ENCODE data around the gene ARL15.

Gene ARL15

GRCh38 chr5:54021431-54022164 is 288.8 kb downstream of the ARL15 start:
- Histone ChIP-seq H3K4me3 (ENCODE audit: low read depth, low read length) (no peak overlapping the region), H4K91ac (ENCODE audit: low read depth, low read length) (no peak overlapping the region), H3K27ac (ENCODE audit: low read depth, low read length) (no peak overlapping the region), H3K36me3 (ENCODE audit: control insufficient read depth in 1 of 2, insufficient read depth in 2 of 2, low read length in 2 of 2) (no peaks in the 10 kb centered on the region), H2BK120ac (ENCODE audit: insufficient read depth, low read length, poor library complexity) (no peak overlapping the region), H4K12ac (ENCODE audit: low read depth, low read length) (no peak overlapping the region), H3K4me1 (ENCODE audit: control insufficient read depth in 1 of 2, insufficient read depth in 2 of 2, low read length in 2 of 2) (no peaks in the 10 kb centered on the region), H3K14ac (ENCODE audit: low read length) (no peak overlapping the region), H3K9me3 (ENCODE audit: insufficient read depth, low read depth, low read length) (no peaks in the 10 kb centered on the region), H2BK5ac (ENCODE audit: low read depth, low read length, poor library complexity) (no peak overlapping the region), H3K4ac (ENCODE audit: low read depth, low read length) (no peak overlapping the region), H3K23ac (ENCODE audit: low read length) (no peak overlapping the region), H3K4me2 (ENCODE audit: low read length) (no peak overlapping the region), H3K27me3 (ENCODE audit: insufficient read depth, low read length) (no peaks in the 10 kb centered on the region), H3K79me2 (ENCODE audit: control insufficient read depth, insufficient read depth, low read length, poor library complexity) (no peaks in the 10 kb centered on the region), H3K79me1 (ENCODE audit: low read length) (no peaks in the 10 kb centered on the region), H2AK5ac (ENCODE audit: low read length) (no peak overlapping the region), H2BK12ac (ENCODE audit: low read length) (no peak overlapping the region), H2AFZ (ENCODE audit: insufficient read depth, low read length, poor library complexity) (no peak overlapping the region), H4K8ac (ENCODE audit: low read depth, low read length) (no peak overlapping the region), H3K18ac (ENCODE audit: low read length) (no peak overlapping the region), H3K9ac (ENCODE audit: low read length) (no peak overlapping the region)
- no CpG with 5 or more reads among the region's 5 CpGs for WGBS (ENCODE audit: extremely low coverage, insufficient coverage, insufficient read length)
- DNase-seq: no peak

DNA sequence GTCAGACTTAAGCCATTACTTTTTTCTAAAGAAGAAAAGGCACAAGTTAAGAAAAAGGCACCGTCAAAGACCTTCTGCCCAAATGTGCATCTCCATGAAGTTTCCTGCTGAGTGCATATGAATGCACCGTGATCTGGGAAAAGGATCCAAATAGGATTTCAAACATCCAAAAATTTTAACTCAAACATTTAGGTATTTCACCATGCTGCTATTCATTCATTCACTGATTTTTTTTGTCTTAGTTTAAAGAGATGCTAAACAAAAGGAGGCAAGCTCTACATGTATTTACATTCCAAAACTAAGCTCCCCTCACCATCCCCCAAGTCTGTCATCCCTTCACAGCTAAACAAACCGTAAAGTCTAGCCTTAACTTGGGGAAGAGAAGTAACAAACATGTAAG is 291.9 kb downstream of the ARL15 start:
- Histone ChIP-seq H3K14ac (ENCODE audit: low read length) (no peak overlapping the region), H2BK12ac (ENCODE audit: low read length) (no peak overlapping the region), H3K9ac (ENCODE audit: low read length) (no peak overlapping the region), H3K4me1 (ENCODE audit: control insufficient read depth in 1 of 2, insufficient read depth in 2 of 2, low read length in 2 of 2) (no peaks in the 10 kb centered on the region), H3K36me3 (ENCODE audit: control insufficient read depth in 1 of 2, insufficient read depth in 2 of 2, low read length in 2 of 2) (no peaks in the 10 kb centered on the region), H3K9me3 (ENCODE audit: insufficient read depth, low read depth, low read length) (no peaks in the 10 kb centered on the region), H3K18ac (ENCODE audit: low read length) (no peak overlapping the region), H3K4me3 (ENCODE audit: low read depth, low read length) (no peak overlapping the region), H3K23ac (ENCODE audit: low read length) (no peak overlapping the region), H3K4me2 (ENCODE audit: low read length) (no peak overlapping the region), H2AFZ (ENCODE audit: insufficient read depth, low read length, poor library complexity) (no peak overlapping the region), H3K4ac (ENCODE audit: low read depth, low read length) (no peak overlapping the region), H3K79me2 (ENCODE audit: control insufficient read depth, insufficient read depth, low read length, poor library complexity) (no peaks in the 10 kb centered on the region), H2BK120ac (ENCODE audit: insufficient read depth, low read length, poor library complexity) (no peak overlapping the region), H3K27ac (ENCODE audit: low read depth, low read length) (no peak overlapping the region), H2AK5ac (ENCODE audit: low read length) (no peak overlapping the region), H4K91ac (ENCODE audit: low read depth, low read length) (no peak overlapping the region), H2BK5ac (ENCODE audit: low read depth, low read length, poor library complexity) (no peak overlapping the region), H3K79me1 (ENCODE audit: low read length) (no peaks in the 10 kb centered on the region), H4K8ac (ENCODE audit: low read depth, low read length) (no peak overlapping the region), H3K27me3 (ENCODE audit: insufficient read depth, low read length) (no peaks in the 10 kb centered on the region), H4K12ac (ENCODE audit: low read depth, low read length) (no peak overlapping the region)
- no CpG with 5 or more reads among the region's 3 CpGs for WGBS (ENCODE audit: extremely low coverage, insufficient coverage, insufficient read length)
- no peak for DNase-seq

- WGBS (ENCODE audit: extremely low coverage, insufficient coverage, insufficient read length): no CpG with 5 or more reads among the region's 2 CpGs
- Histone ChIP-seq H3K4me1 (ENCODE audit: control insufficient read depth in 1 of 2, insufficient read depth in 2 of 2, low read length in 2 of 2) (no peaks in the 10 kb centered on the region), H2AFZ (ENCODE audit: insufficient read depth, low read length, poor library complexity) (no peak overlapping the region), H3K4me3 (ENCODE audit: low read depth, low read length) (no peak overlapping the region), H3K79me2 (ENCODE audit: control insufficient read depth, insufficient read depth, low read length, poor library complexity) (no peaks in the 10 kb centered on the region), H4K12ac (ENCODE audit: low read depth, low read length) (no peak overlapping the region), H3K4ac (ENCODE audit: low read depth, low read length) (no peak overlapping the region), H4K8ac (ENCODE audit: low read depth, low read length) (no peak overlapping the region), H3K27ac (ENCODE audit: low read depth, low read length) (no peak overlapping the region), H2BK12ac (ENCODE audit: low read length) (no peak overlapping the region), H3K9me3 (ENCODE audit: insufficient read depth, low read depth, low read length) (no peaks in the 10 kb centered on the region), H3K36me3 (ENCODE audit: control insufficient read depth in 1 of 2, insufficient read depth in 2 of 2, low read length in 2 of 2) (no peaks in the 10 kb centered on the region), H3K27me3 (ENCODE audit: insufficient read depth, low read length) (no peaks in the 10 kb centered on the region), H3K14ac (ENCODE audit: low read length) (no peak overlapping the region), H2AK5ac (ENCODE audit: low read length) (no peak overlapping the region), H3K9ac (ENCODE audit: low read length) (no peak overlapping the region), H4K91ac (ENCODE audit: low read depth, low read length) (no peak overlapping the region), H2BK5ac (ENCODE audit: low read depth, low read length, poor library complexity) (no peak overlapping the region), H3K79me1 (ENCODE audit: low read length) (no peaks in the 10 kb centered on the region), H2BK120ac (ENCODE audit: insufficient read depth, low read length, poor library complexity) (no peak overlapping the region), H3K18ac (ENCODE audit: low read length) (no peak overlapping the region), H3K4me2 (ENCODE audit: low read length) (no peak overlapping the region), H3K23ac (ENCODE audit: low read length) (no peak overlapping the region)
- no peak for DNase-seq
These were observed 292.8 kb downstream of the ARL15 start for GRCh38 chr5:54017580-54017979.

DNA sequence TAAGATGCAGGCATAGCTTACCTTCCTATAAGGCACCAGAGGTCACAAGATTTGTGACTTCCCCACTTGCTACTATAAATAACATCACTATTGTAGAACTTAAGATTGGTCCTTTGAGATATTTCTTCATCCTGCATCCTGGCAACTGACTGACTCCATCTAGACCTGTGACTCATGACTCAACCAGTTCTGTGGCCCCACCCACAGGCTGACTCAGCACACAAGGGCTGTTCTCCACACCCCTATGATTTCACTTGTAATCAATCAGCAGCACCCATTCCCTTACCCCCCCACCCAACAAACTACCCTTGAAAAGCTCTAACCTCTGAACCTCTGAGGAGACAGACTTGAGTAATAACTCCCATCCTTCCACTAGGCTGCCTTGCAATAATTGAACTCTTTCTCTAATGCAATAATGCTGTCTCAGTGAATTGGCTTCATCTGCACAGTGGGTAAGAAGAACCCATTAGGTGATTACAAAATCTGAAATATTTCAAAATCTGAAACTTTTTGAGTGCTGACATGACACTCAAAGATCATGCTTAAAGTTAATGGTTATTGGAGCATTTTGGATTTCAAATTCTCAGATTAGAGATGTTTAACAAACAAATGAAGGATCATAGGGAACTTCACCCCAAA is 296.7 kb downstream of the ARL15 start:
- no peak overlapping the region for H3K4ac ChIP-seq (ENCODE audit: low read depth, low read length)
- no peak overlapping the region for H3K4me3 ChIP-seq (ENCODE audit: low read depth, low read length)
- H4K91ac ChIP-seq (ENCODE audit: low read depth, low read length): no peak overlapping the region
- H2BK5ac ChIP-seq (ENCODE audit: low read depth, low read length, poor library complexity): no peak overlapping the region
- H2AK5ac ChIP-seq (ENCODE audit: low read length): no peak overlapping the region
- H3K27ac ChIP-seq (ENCODE audit: low read depth, low read length): no peak overlapping the region
- DNase-seq: peak; percentile 6 to 17
- no peak overlapping the region for H3K4me2 ChIP-seq (ENCODE audit: low read length)
- no peaks in the 10 kb centered on the region for H3K79me2 ChIP-seq (ENCODE audit: control insufficient read depth, insufficient read depth, low read length, poor library complexity)
- H3K36me3 ChIP-seq (ENCODE audit: control insufficient read depth in 1 of 2, insufficient read depth in 2 of 2, low read length in 2 of 2): no peaks in the 10 kb centered on the region
- H3K14ac ChIP-seq (ENCODE audit: low read length): no peak overlapping the region
- no peaks in the 10 kb centered on the region for H3K4me1 ChIP-seq (ENCODE audit: control insufficient read depth in 1 of 2, insufficient read depth in 2 of 2, low read length in 2 of 2)
- no peak overlapping the region for H4K8ac ChIP-seq (ENCODE audit: low read depth, low read length)
- no peak overlapping the region for H3K23ac ChIP-seq (ENCODE audit: low read length)
- H4K12ac ChIP-seq (ENCODE audit: low read depth, low read length): no peak overlapping the region
- H2BK12ac ChIP-seq (ENCODE audit: low read length): no peak overlapping the region
- H3K79me1 ChIP-seq (ENCODE audit: low read length): no peaks in the 10 kb centered on the region
- no peaks in the 10 kb centered on the region for H3K9me3 ChIP-seq (ENCODE audit: insufficient read depth, low read depth, low read length)
- no peaks in the 10 kb centered on the region for H3K27me3 ChIP-seq (ENCODE audit: insufficient read depth, low read length)
- no peak overlapping the region for H3K18ac ChIP-seq (ENCODE audit: low read length)
- H3K9ac ChIP-seq (ENCODE audit: low read length): no peak overlapping the region
- no peak overlapping the region for H2BK120ac ChIP-seq (ENCODE audit: insufficient read depth, low read length, poor library complexity)
- no peak overlapping the region for H2AFZ ChIP-seq (ENCODE audit: insufficient read depth, low read length, poor library complexity)

All from trophoblast cell (in vitro differentiated cells and primary cell).